Breast epithelium (tissue), 3 donors: ENCODE measurements around the gene MALAT1.
"Not testable (repeated sequence)": the region's sequence is repeated elsewhere in the genome, so short reads cannot be mapped to it uniquely, and the experiment has no call there.

Source experiments
- CTCF ChIP-seq, 3 donors: fragments of 450-650 bp; IDR thresholded peaks; one replicate each; pipeline ENCODE4 v1.5.1; 2016 to 2017; ENCODE audit warnings: antibody characterized with exemption in 3 of 3, mild to moderate bottlenecking in 3 of 3, moderate library complexity in 3 of 3
- POLR2A ChIP-seq: fragments of 450-650 bp; IDR thresholded peaks from one replicate; pipeline ENCODE4 v1.6.1; 2016; ENCODE audit warnings: antibody characterized with exemption, mild to moderate bottlenecking, moderate library complexity
- POLR2AphosphoS5 ChIP-seq, 3 donors: sonication (generic); formaldehyde crosslinking; IDR thresholded peaks; one replicate each; pipeline ENCODE4 v1.6.1; 2017; ENCODE audit warnings: antibody characterized with exemption in 3 of 3

DNA sequence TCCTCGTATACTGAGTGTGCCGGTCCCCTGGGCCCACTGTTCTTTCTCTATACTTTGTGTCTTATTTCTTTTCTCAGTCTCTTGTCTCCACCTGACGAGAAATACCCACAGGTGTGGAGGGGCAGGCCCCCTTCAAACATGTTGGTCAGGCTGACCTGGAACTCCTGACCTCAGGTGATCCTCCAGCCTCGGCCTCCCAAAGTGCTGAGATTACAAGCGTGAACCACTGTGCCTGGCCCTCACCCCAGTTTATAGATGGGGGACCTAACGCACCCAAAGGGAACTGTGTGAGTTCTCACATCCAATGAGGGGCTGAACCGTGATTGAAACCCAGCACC lies 24.8 kb downstream of the MALAT1 start:
- TF ChIP-seq CTCF (IDR thresholded peaks at IDR 0.05); POLR2A; POLR2AphosphoS5 (IDR thresholded peaks at IDR 0.05): not testable (repeated sequence)
